ENCODE measurements around the gene OLFML2B. TPM values are rescaled to one million over a fixed set of nuclear protein-coding genes. Genes with fewer than 3 reads are reported as not detected.

OLFML2B gene
- total RNA-seq, 1 experiment from 2014 or later = 1.4 TPM

- H3K9ac ChIP-seq (ENCODE audit: extremely low read depth, insufficient read length, low read length) = no peak overlapping the region
- no peak overlapping the region for H2AK5ac ChIP-seq (ENCODE audit: insufficient read length, low read length)
- no peak overlapping the region for H2BK120ac ChIP-seq (ENCODE audit: low read depth, low read length, poor library complexity, severe bottlenecking)
- H2BK20ac ChIP-seq (ENCODE audit: low read depth, low read length, poor library complexity, severe bottlenecking) = no peak overlapping the region
- H3K4me1 ChIP-seq (ENCODE audit: insufficient read depth, low read length) = 0 out of 2 replicates have a peak, but pooled peaks cover 2% of the 10 kb centered on the region
- no peak overlapping the region for H4K5ac ChIP-seq (ENCODE audit: insufficient read length, low read depth, low read length)
- H3K27ac ChIP-seq (ENCODE audit: insufficient read length, low read depth, low read length) = no peak overlapping the region
- no peak overlapping the region for H3K4ac ChIP-seq (ENCODE audit: low read depth, low read length)
- H3K4me3 Mint-ChIP-seq = no peak overlapping the region
- no peak overlapping the region for H2AFZ ChIP-seq (ENCODE audit: low read length)
- no peak overlapping the region for H3K18ac ChIP-seq (ENCODE audit: insufficient read length, low read depth, low read length)
- H3K4me2 ChIP-seq (ENCODE audit: insufficient read depth, insufficient read length, low read length) = no peak overlapping the region
- no peaks in the 10 kb centered on the region for H3K9me3 Mint-ChIP-seq
- no peaks in the 10 kb centered on the region; a peak in 1 of 7 replicates for H3K36me3 Mint-ChIP-seq (ENCODE audit: insufficient read depth in 1 of 3, low read depth in 3 of 3)
- H4K20me1 ChIP-seq (ENCODE audit: control insufficient read depth, insufficient read depth, insufficient read length) = no peaks in the 10 kb centered on the region
- H3K23ac ChIP-seq (ENCODE audit: insufficient read length, low read depth, low read length) = no peak overlapping the region
- H3K14ac ChIP-seq (ENCODE audit: insufficient read depth, low read length) = no peak overlapping the region
- H3K9me3 ChIP-seq (ENCODE audit: control insufficient read depth, low read depth, low read length) = no peaks in the 10 kb centered on the region
- no peak overlapping the region for H2BK15ac ChIP-seq (ENCODE audit: low read depth, low read length)
- no CpG with 5 or more reads among the region's 6 CpGs for WGBS (ENCODE audit: extremely low coverage, insufficient read length, low lambda C conversion rate)
- no peak overlapping the region for H3K56ac ChIP-seq (ENCODE audit: insufficient read length, low read depth, low read length)
- no peak overlapping the region for H2BK12ac ChIP-seq (ENCODE audit: insufficient read length, low read depth, low read length)
- H3T11ph ChIP-seq (ENCODE audit: low read length) = no peak overlapping the region
- H3K79me1 ChIP-seq (ENCODE audit: insufficient read depth, low read depth, low read length, poor library complexity, severe bottlenecking) = no peaks in the 10 kb centered on the region
- H4K91ac ChIP-seq (ENCODE audit: insufficient read length, low read depth, low read length) = no peak overlapping the region
- no peak overlapping the region for H2BK5ac ChIP-seq (ENCODE audit: insufficient read length, low read length)
- no peaks in the 10 kb centered on the region for H3K23me2 ChIP-seq (ENCODE audit: insufficient read length, low read depth, low read length, poor library complexity, severe bottlenecking)
- no peak for DNase-seq
- no peak overlapping the region for H3K27ac Mint-ChIP-seq
- H3K27me3 Mint-ChIP-seq (ENCODE audit: low read depth) = no peaks in the 10 kb centered on the region; the same call in 1 of the 2 replicates
- peaks cover 21 to 35% of the 10 kb centered on the region in 2 experiments for H3K4me1 Mint-ChIP-seq
- H4K8ac ChIP-seq (replicated peaks; ENCODE audit: insufficient read length, low read depth, low read length) = no peak overlapping the region
- H3K79me2 ChIP-seq (ENCODE audit: insufficient read depth, low read length) = no peaks in the 10 kb centered on the region
- no peak for TF ChIP-seq CTCF (conservative IDR thresholded peaks at IDR 0.05)
- H3K27me3 ChIP-seq (ENCODE audit: insufficient read depth, low read length) = no peaks in the 10 kb centered on the region
These were observed 53.6 kb downstream of the OLFML2B start for GRCh38 chr1:161970036-161970435.

All from H9 (cell line).